Skeletal muscle tissue (tissue), 4 donors: ENCODE data around the gene HECTD2. TPM values are rescaled to one million over a fixed set of nuclear protein-coding genes. Genes with fewer than 3 reads are reported as not detected.

Experiments used
- H3K27ac ChIP-seq: one replicate; pipeline ENCODE4 v1.7.0; 2013; ENCODE audit warnings: mild to moderate bottlenecking, low read depth, low read length, inconsistent platforms
- H3K27me3 ChIP-seq, 3 donors: one replicate each; pipeline ENCODE4 v1.7.0; 2013; ENCODE audit warnings: low read length in 3 of 3; ENCODE audit not compliant: control insufficient read depth in 3 of 3, insufficient read depth in 3 of 3
- H3K36me3 ChIP-seq, 3 donors: one replicate each; pipeline ENCODE4 v1.7.0; 2013; ENCODE audit warnings: low read length in 3 of 3; ENCODE audit not compliant: control insufficient read depth in 3 of 3, insufficient read depth in 3 of 3
- H3K4me1 ChIP-seq, 3 donors: one replicate each; pipeline ENCODE4 v1.7.0; 2013; ENCODE audit warnings: low read length in 3 of 3, mild to moderate bottlenecking in 3 of 3; ENCODE audit not compliant: control insufficient read depth in 3 of 3, insufficient read depth in 3 of 3
- H3K4me3 ChIP-seq, 3 donors: one replicate each; pipeline ENCODE4 v1.7.0; 2013; ENCODE audit warnings: low read length in 3 of 3
- H3K9ac ChIP-seq, 3 donors: one replicate each; pipeline ENCODE4 v1.7.0; 2013; ENCODE audit warnings: low read length in 3 of 3, mild to moderate bottlenecking in 3 of 3, moderate library complexity in 2 of 3, low read depth in 1 of 3
- H3K9me3 ChIP-seq, 3 donors: one replicate each; pipeline ENCODE4 v1.7.0; 2013; ENCODE audit warnings: low read length in 3 of 3; ENCODE audit not compliant: control insufficient read depth in 3 of 3
- total RNA-seq: library from RNA; depleted of rRNA; stranded (reverse); fragments of >200 nt; gene quantifications from one replicate; pipeline ENCODE4 v1.2.3, GENCODE V29; 2014
- donor health status: Osteomylitis.

HECTD2 gene
- total RNA-seq, 1 donor from 2014 or later: 14.6 TPM

GRCh38 chr10:91465261-91465660 lies 55.1 kb downstream of the HECTD2 start:
- no peaks in the 10 kb centered on the region for H3K4me1 ChIP-seq
- no peak overlapping the region for H3K27ac ChIP-seq
- no peaks in the 10 kb centered on the region for H3K9me3 ChIP-seq
- no peak overlapping the region for H3K9ac ChIP-seq
- no peak overlapping the region for H3K4me3 ChIP-seq
- H3K27me3 ChIP-seq: no peaks in the 10 kb centered on the region
- H3K36me3 ChIP-seq: peaks cover 20 to 27% (median 20%) of the 10 kb centered on the region in 3 donors

DNA sequence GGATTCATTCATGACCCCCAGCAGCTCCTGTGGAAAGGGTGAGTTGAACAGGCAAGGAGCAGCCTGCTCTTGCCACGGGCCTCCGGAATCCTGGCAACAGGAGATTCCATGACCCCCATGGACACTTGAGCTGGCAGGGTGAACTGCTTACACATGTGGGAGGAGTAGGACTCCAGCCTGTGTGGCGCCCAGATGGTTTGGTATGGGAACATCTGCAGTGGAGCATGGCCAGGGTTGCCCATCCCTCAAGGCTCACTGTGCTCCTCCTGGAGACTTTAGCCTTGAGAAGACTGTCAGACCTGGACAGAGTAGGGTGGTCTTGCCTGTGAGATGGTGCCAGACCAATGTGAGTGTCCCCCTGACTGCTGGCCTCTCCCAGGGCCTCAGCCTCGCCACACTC lies 57.0 kb downstream of the HECTD2 start:
- H3K9ac ChIP-seq: no peak overlapping the region
- H3K27me3 ChIP-seq: no peaks in the 10 kb centered on the region
- H3K9me3 ChIP-seq: no peaks in the 10 kb centered on the region
- no peaks in the 10 kb centered on the region for H3K4me1 ChIP-seq
- peaks cover 19 to 22% (median 20%) of the 10 kb centered on the region in 3 donors for H3K36me3 ChIP-seq
- no peak overlapping the region for H3K27ac ChIP-seq
- no peak overlapping the region for H3K4me3 ChIP-seq

DNA sequence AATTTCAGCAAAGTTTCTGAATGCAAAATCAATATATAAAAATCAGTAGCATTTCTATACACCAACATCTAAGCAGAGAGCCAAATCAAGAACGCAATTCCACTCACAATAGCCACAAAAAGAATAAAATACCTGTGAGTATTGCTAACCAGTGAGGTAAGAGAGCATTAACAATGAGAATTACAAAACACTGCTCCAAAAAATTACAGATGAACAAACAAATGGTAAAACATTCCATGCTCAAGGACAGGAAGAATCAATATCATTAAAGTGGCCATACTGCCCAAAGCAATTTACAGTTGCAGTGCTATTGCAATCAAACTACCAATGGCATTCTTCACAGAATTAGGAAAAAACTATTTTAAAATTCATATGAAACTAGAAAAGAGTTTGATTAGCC lies 61.5 kb downstream of the HECTD2 start:
- Histone ChIP-seq H3K4me3 (no peak overlapping the region), H3K36me3 (peaks cover 10 to 13% (median 11%) of the 10 kb centered on the region in 3 donors), H3K9me3 (no peaks in the 10 kb centered on the region), H3K9ac (no peak overlapping the region), H3K27ac (no peak overlapping the region), H3K27me3 (no peaks in the 10 kb centered on the region), H3K4me1 (peaks cover 0 to 3% (median 0%) of the 10 kb centered on the region in 3 donors)

DNA sequence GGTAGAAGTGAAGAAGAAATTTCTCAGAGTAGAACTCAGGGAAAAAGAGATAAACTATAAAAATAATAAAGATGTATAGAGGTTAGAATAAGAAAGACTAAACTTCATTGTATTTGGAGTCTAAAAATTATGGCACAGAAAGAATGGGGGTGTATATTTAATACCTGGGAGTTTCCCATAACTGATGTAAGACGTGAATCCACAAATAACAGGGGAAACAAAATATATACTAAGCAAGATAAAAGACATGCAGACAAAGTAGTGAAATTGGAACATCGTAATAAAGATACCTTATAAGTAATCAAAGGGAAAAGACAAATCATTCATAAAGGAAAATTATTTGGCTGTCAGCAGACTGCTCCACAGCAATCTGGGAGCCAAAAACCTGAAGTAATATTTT lies 62.8 kb downstream of the HECTD2 start:
- no peaks in the 10 kb centered on the region for H3K9me3 ChIP-seq
- H3K27ac ChIP-seq: no peak overlapping the region
- peaks cover 0 to 2% (median under 1%) of the 10 kb centered on the region in 3 donors for H3K36me3 ChIP-seq
- no peaks in the 10 kb centered on the region for H3K27me3 ChIP-seq
- H3K9ac ChIP-seq: no peak overlapping the region
- H3K4me3 ChIP-seq: no peak overlapping the region
- H3K4me1 ChIP-seq: peaks cover 0 to 3% (median 0%) of the 10 kb centered on the region in 3 donors

- Histone ChIP-seq H3K36me3 (no peaks in the 10 kb centered on the region), H3K27me3 (no peaks in the 10 kb centered on the region)
These were observed 63.9 kb downstream of the HECTD2 start for GRCh38 chr10:91474009-91474408.

DNA sequence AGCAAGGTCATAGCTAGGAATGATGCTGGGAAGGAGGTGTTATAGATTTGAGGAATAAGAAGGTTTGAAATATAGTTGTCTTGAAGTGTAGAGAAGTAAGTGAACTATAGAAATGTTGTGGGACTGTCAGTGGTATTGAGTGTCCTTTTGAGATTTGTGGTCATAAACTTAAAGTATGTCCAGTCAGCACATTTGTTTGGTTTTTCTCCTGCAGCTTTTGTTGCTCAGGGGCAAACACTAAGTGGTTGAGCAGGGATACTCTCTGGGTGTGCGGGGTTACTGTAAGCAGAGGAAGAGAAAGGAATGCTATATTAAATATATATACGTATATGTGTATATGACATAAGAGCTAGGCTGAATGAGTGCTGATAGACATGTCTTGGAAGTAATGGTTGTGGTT lies 67.1 kb downstream of the HECTD2 start:
- no peak overlapping the region for H3K4me3 ChIP-seq
- no peaks in the 10 kb centered on the region for H3K9me3 ChIP-seq
- no peaks in the 10 kb centered on the region for H3K27me3 ChIP-seq
- no peak overlapping the region for H3K9ac ChIP-seq
- peaks cover 0 to 3% (median 0%) of the 10 kb centered on the region in 3 donors for H3K4me1 ChIP-seq
- no peak overlapping the region for H3K27ac ChIP-seq
- H3K36me3 ChIP-seq: no peaks in the 10 kb centered on the region

More at GRCh38 chr10:91474009-91474408, 63.9 kb downstream of the HECTD2 start:
- Histone ChIP-seq H3K4me1 (peaks cover 0 to 3% (median 0%) of the 10 kb centered on the region in 3 donors), H3K9me3 (no peaks in the 10 kb centered on the region), H3K4me3 (no peak overlapping the region), H3K27ac (no peak overlapping the region), H3K9ac (no peak overlapping the region)

- Histone ChIP-seq H3K27ac (no peak overlapping the region), H3K4me1 (peaks cover 0 to 3% (median 0%) of the 10 kb centered on the region in 3 donors), H3K4me3 (no peak overlapping the region), H3K9me3 (no peaks in the 10 kb centered on the region), H3K9ac (no peak overlapping the region), H3K27me3 (no peaks in the 10 kb centered on the region), H3K36me3 (peaks cover 0 to 2% (median 0%) of the 10 kb centered on the region in 3 donors)
These were observed 69.4 kb downstream of the HECTD2 start for GRCh38 chr10:91479583-91479982.

DNA sequence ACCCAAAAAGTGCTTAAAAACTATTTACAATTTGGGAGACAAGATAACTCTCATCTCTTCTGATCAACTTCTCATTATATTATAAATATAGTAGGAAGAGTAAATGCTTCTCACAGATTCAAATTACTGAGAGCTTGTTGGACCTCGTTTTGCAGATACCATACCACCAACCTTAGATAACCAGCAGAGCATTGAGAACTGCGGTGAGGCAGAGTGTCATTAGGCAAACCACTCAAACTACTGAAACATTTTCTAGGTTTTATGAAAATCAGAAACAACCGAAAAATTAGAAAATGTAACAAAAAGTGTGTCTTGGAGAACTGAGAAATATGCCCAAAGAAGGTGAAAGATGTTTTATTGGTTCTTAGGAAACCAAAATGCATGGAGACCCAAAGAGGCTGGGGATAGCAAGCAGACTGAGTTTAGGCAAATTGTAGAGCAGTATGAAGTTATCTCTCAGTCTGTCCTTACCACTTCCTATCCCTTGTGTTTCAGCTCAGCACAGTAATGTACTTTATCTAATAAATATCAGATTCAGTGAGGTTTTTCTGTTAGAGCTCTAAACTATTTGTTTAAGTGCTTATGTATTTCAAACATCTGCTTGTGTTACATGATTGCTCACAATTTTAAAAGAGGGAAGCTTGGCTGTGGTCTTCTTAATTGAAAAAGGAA lies 77.9 kb downstream of the HECTD2 start:
- Histone ChIP-seq H3K9me3 (no peaks in the 10 kb centered on the region), H3K36me3 (peaks cover 0 to 9% (median 0%) of the 10 kb centered on the region in 3 donors), H3K27me3 (no peaks in the 10 kb centered on the region), H3K4me3 (no peak overlapping the region), H3K27ac (no peak overlapping the region), H3K4me1 (no peaks in the 10 kb centered on the region), H3K9ac (no peak overlapping the region)

- Histone ChIP-seq H3K4me1 (no peaks in the 10 kb centered on the region), H3K9ac (peak overlapping the region in 1 of 3 donors; percentile 33), H3K27ac (no peak overlapping the region), H3K9me3 (no peaks in the 10 kb centered on the region), H3K27me3 (no peaks in the 10 kb centered on the region), H3K4me3 (no peak overlapping the region), H3K36me3 (peaks cover 0 to 2% (median 0%) of the 10 kb centered on the region in 3 donors)
These were observed 83.2 kb downstream of the HECTD2 start for GRCh38 chr10:91493313-91493712.

GRCh38 chr10:91495402-91495801 lies 85.3 kb downstream of the HECTD2 start:
- Histone ChIP-seq H3K9ac (no peak overlapping the region), H3K9me3 (no peaks in the 10 kb centered on the region), H3K36me3 (peaks cover 0 to 8% (median 0%) of the 10 kb centered on the region in 3 donors), H3K4me1 (no peaks in the 10 kb centered on the region), H3K27ac (no peak overlapping the region), H3K27me3 (no peaks in the 10 kb centered on the region), H3K4me3 (no peak overlapping the region)
